KMS-11 (cell line): Measurements from ENCODE around the gene GALNT10.

Experiments used
- H2AFZ ChIP-seq: fragments of 200-600 bp; sonication (generic); 2 replicates; pipeline ENCODE4 v1.6.1; 2016; ENCODE audit warnings: antibody characterized with exemption, mixed run types, low read depth
- H3K27ac ChIP-seq: fragments of 200-600 bp; sonication (generic); 2 replicates; pipeline ENCODE4 v1.6.1; 2016; ENCODE audit warnings: mild to moderate bottlenecking, mixed run types
- H3K27me3 ChIP-seq: fragments of 200-600 bp; sonication (generic); 2 replicates; pipeline ENCODE4 v1.6.1; 2017; ENCODE audit warnings: mild to moderate bottlenecking, low read depth, mixed run types, moderate library complexity; ENCODE audit not compliant: insufficient read depth
- H3K36me3 ChIP-seq: fragments of 200-600 bp; sonication (generic); 2 replicates; pipeline ENCODE4 v1.6.1; 2017; ENCODE audit warnings: mild to moderate bottlenecking, mixed run types; ENCODE audit not compliant: insufficient read depth
- H3K4me1 ChIP-seq: fragments of 200-600 bp; sonication (generic); 2 replicates; pipeline ENCODE4 v1.6.1; 2016; ENCODE audit warnings: mild to moderate bottlenecking, low read depth, mixed run types; ENCODE audit not compliant: poor library complexity, severe bottlenecking
- H3K4me2 ChIP-seq: fragments of 200-600 bp; sonication (generic); 2 replicates; pipeline ENCODE4 v1.7.0; 2016; ENCODE audit warnings: mild to moderate bottlenecking, mixed run types
- H3K4me3 ChIP-seq: fragments of 200-600 bp; sonication (generic); IDR thresholded peaks from 2 replicates; pipeline ENCODE4 v1.6.1; 2017; ENCODE audit warnings: low read depth, low read length, mixed read lengths; ENCODE audit not compliant: insufficient read depth
- H3K79me2 ChIP-seq: fragments of 200-600 bp; sonication (generic); 2 replicates; pipeline ENCODE4 v1.6.1; 2016; ENCODE audit warnings: low read depth, mixed run types; ENCODE audit not compliant: insufficient read depth
- H3K9ac ChIP-seq: fragments of 200-600 bp; sonication (generic); 2 replicates; pipeline ENCODE4 v1.6.1; 2016; ENCODE audit warnings: mild to moderate bottlenecking, mixed run types
- H4K20me1 ChIP-seq: fragments of 200-600 bp; sonication (generic); 2 replicates; pipeline ENCODE4 v1.6.1; 2016; ENCODE audit warnings: mild to moderate bottlenecking, mixed run types; ENCODE audit not compliant: insufficient read depth
- TF ChIP-seq, protein P1 (sequence below): fragments of 200-600 bp; sonication (generic); conservative IDR thresholded peaks from 2 replicates; pipeline ENCODE4 v1.6.1; 2017; ENCODE audit warnings: low read depth, mild to moderate bottlenecking, antibody characterized with exemption, low read length, moderate library complexity, mixed read lengths

GALNT10 gene

DNA sequence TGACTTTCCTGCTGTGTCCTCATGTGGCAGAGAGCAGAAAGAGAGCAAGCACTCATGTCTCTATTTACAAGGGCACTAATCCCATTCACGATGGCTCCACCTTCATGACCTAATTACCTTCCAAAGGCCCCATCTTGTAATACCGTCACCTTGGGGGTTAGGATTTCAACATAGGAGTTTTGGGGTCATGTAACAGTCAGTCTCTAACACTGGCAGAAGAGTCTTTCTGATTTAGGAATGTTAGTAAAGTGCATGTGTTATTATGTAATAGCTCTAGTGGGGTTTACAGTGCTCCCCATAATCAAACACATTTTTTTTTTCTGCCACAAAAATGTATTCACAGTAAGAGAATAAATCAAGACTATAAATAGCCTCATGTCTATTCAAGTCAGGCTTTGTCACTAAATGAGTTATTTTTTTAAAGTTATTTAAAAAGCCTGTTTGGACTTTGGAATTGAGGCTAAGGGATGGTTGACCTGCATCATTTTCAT lies 19.1 kb downstream of the GALNT10 start:
- Histone ChIP-seq H2AFZ (no peak overlapping the region), H4K20me1 (no peaks in the 10 kb centered on the region), H3K27me3 (no peaks in the 10 kb centered on the region), H3K4me1 (no peaks in the 10 kb centered on the region), H3K36me3 (no peaks in the 10 kb centered on the region), H3K4me2 (no peak overlapping the region), H3K4me3 (no peak overlapping the region), H3K79me2 (no peaks in the 10 kb centered on the region), H3K27ac (no peak overlapping the region), H3K9ac (no peak overlapping the region)
- TF ChIP-seq, protein P1, sequence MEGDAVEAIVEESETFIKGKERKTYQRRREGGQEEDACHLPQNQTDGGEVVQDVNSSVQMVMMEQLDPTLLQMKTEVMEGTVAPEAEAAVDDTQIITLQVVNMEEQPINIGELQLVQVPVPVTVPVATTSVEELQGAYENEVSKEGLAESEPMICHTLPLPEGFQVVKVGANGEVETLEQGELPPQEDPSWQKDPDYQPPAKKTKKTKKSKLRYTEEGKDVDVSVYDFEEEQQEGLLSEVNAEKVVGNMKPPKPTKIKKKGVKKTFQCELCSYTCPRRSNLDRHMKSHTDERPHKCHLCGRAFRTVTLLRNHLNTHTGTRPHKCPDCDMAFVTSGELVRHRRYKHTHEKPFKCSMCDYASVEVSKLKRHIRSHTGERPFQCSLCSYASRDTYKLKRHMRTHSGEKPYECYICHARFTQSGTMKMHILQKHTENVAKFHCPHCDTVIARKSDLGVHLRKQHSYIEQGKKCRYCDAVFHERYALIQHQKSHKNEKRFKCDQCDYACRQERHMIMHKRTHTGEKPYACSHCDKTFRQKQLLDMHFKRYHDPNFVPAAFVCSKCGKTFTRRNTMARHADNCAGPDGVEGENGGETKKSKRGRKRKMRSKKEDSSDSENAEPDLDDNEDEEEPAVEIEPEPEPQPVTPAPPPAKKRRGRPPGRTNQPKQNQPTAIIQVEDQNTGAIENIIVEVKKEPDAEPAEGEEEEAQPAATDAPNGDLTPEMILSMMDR, result no peak

DNA sequence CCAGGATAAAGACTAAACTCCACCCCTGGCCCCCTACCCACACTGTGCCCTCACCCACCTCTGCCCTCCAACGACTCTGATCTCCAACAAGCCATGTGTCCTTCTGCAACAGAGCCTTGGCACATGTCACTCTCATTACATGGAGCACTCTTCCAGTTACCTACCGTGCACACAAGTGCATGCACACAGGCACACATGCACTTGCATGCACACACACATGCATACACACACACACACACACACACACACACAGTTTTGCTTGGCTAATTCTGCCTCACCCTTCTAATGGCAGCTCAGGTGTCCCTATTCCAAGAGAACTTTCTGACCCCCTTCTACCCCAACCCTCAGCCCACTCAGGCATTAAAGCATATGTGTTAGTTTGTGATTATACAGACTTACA lies 19.6 kb downstream of the GALNT10 start:
- H3K9ac ChIP-seq, result no peak overlapping the region
- H3K4me1 ChIP-seq, result no peaks in the 10 kb centered on the region
- no peak overlapping the region for H3K4me2 ChIP-seq
- H4K20me1 ChIP-seq, result no peaks in the 10 kb centered on the region
- TF ChIP-seq, protein P1, result no peak
- no peak overlapping the region for H3K4me3 ChIP-seq
- H3K79me2 ChIP-seq, result no peaks in the 10 kb centered on the region
- H3K27ac ChIP-seq, result no peak overlapping the region
- H3K36me3 ChIP-seq, result no peaks in the 10 kb centered on the region
- H2AFZ ChIP-seq, result no peak overlapping the region
- no peaks in the 10 kb centered on the region for H3K27me3 ChIP-seq

DNA sequence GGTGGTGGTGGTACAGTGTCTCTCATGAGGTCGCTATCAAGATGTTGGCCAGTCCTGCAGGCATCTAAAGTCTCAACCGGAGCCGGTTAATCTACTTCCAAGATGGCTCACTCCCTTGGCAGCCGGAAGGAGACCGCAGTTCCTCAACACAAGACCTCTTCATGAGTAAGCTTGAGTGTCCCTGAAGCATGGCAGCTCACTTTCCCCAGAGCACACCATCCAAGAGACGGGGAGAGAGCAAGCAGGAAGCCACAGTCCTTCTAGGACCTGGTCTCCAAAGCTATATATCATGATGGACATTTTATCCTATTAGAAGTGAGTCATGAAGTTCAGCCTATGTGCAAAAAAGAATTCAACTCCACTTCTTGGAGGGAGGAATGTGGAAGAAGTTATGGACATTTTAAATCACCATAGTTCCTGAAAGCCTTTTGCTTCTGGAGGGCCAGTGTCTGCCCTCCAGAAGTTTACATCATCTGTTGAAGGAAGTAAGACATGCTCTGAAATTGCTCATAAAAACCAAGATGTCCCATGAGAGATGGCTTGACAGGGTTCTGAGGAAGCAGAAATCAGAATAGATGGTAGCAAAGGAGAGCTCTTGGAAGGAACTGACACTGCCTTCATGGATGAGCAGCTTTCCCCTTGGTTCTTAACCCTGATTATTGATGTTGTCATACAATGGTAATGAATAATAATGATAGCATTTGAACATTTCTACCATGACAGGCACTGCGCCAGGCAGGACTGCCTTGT lies 21.3 kb downstream of the GALNT10 start:
- TF ChIP-seq, protein P1, result no peak
- no peaks in the 10 kb centered on the region for H3K36me3 ChIP-seq
- H3K27ac ChIP-seq, result no peak overlapping the region
- no peaks in the 10 kb centered on the region for H3K27me3 ChIP-seq
- no peaks in the 10 kb centered on the region for H4K20me1 ChIP-seq
- no peak overlapping the region for H3K4me3 ChIP-seq
- H3K4me1 ChIP-seq, result no peaks in the 10 kb centered on the region
- H3K79me2 ChIP-seq, result no peaks in the 10 kb centered on the region
- H3K9ac ChIP-seq, result no peak overlapping the region
- H2AFZ ChIP-seq, result no peak overlapping the region
- no peak overlapping the region for H3K4me2 ChIP-seq

DNA sequence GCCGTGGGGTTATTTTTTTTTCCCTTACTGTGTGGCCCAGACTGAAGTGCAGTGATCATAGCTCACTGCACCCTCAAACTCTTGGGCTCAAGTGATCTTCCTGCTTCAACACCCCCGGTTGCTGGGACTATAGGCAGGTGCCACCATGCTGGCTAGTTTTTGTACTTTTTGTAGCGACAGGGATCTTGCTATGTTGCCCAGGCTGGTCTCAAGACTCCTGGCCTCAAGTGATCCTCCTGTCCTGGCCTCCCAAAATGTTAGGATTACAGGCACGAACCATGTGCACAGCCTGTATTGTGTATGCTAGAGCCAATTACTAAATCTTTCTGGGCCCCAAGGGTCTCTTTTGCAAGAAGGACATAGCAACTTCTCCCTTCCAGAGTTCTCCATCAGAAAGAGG lies 23.1 kb downstream of the GALNT10 start:
- Histone ChIP-seq H2AFZ (no peak overlapping the region), H3K4me1 (no peaks in the 10 kb centered on the region), H4K20me1 (no peaks in the 10 kb centered on the region), H3K27ac (no peak overlapping the region), H3K9ac (no peak overlapping the region), H3K79me2 (no peaks in the 10 kb centered on the region), H3K4me2 (no peak overlapping the region), H3K36me3 (no peaks in the 10 kb centered on the region), H3K27me3 (no peaks in the 10 kb centered on the region), H3K4me3 (no peak overlapping the region)
- TF ChIP-seq, protein P1, result no peak
